HG02870 (cell line): ENCODE data around the gene TMPRSS4.

ENCODE experiments used
- ATAC-seq: cut with Tn5 transposase; IDR thresholded peaks from one replicate; pipeline ENCODE4 v1.9.1; 2021; ENCODE audit warnings: mild to moderate bottlenecking, moderate library complexity; ENCODE audit not compliant: unreplicated experiment

The TMPRSS4 gene

GRCh38 chr11:118152020-118152551 is 75.2 kb downstream of the TMPRSS4 start:
- ATAC-seq = no peak

- ATAC-seq = no peak
Measured at GRCh38 chr11:118152552-118153471, 75.9 kb downstream of the TMPRSS4 start, which contains the start of gene SCN4B. Gene SCN4B, minus strand, starts transcription at chr11:118152823. Its CDS starts 150 bp downstream, at chr11:118152673.

GRCh38 chr11:118153516-118153915 is 76.6 kb downstream of the TMPRSS4 start:
- ATAC-seq = no peak

- ATAC-seq = no peak
Measured at GRCh38 chr11:118153976-118154375, 77.1 kb downstream of the TMPRSS4 start.

- ATAC-seq = no peak
Measured at GRCh38 chr11:118154641-118155040, 77.8 kb downstream of the TMPRSS4 start.

GRCh38 chr11:118155776-118156530 is 79.1 kb downstream of the TMPRSS4 start:
- no peak for ATAC-seq

- no peak for ATAC-seq
Measured at GRCh38 chr11:118156531-118157185, 79.8 kb downstream of the TMPRSS4 start.

- ATAC-seq = no peak
Measured at GRCh38 chr11:118157186-118157895, 80.5 kb downstream of the TMPRSS4 start.

GRCh38 chr11:118161786-118162185 is 84.9 kb downstream of the TMPRSS4 start:
- ATAC-seq = no peak

GRCh38 chr11:118162846-118163245 is 86.0 kb downstream of the TMPRSS4 start:
- no peak for ATAC-seq

- ATAC-seq = no peak
Measured at GRCh38 chr11:118163494-118163893, 86.6 kb downstream of the TMPRSS4 start.

- no peak for ATAC-seq
Measured at GRCh38 chr11:118164885-118165284, 88.0 kb downstream of the TMPRSS4 start.

- ATAC-seq = no peak
Measured at GRCh38 chr11:118166641-118167040, 89.8 kb downstream of the TMPRSS4 start.

GRCh38 chr11:118167253-118167652 is 90.4 kb downstream of the TMPRSS4 start:
- no peak for ATAC-seq

- ATAC-seq = no peak
Measured at GRCh38 chr11:118167906-118168305, 91.0 kb downstream of the TMPRSS4 start.

GRCh38 chr11:118168316-118168715 is 91.4 kb downstream of the TMPRSS4 start:
- no peak for ATAC-seq

- ATAC-seq = no peak
Measured at GRCh38 chr11:118168751-118169150, 91.9 kb downstream of the TMPRSS4 start.

- ATAC-seq = no peak
Measured at GRCh38 chr11:118169300-118170140, 92.6 kb downstream of the TMPRSS4 start.

GRCh38 chr11:118170231-118170630 is 93.4 kb downstream of the TMPRSS4 start:
- no peak for ATAC-seq
